ENCODE measurements around the gene AASDH.

Gene AASDH

DNA sequence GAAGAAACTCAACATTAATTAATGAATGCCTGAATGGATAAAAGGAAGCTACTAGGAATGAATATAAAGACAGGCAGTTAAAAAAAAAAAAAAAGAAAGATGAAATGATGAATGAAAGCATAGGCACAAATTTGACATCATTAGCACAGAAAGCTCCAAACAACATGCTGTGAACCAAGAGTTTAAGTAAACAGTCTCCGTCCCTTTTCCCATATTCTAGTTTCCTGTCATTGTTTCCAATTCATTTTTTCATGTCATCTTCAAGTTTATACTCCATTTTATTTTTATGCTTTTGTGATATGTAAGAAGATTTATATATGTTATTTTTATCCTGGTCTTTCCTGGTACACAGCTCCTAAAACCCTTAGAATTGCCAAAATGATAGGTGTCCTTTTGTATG lies 17.7 kb upstream of the AASDH start:
- TF ChIP-seq, protein P1, sequence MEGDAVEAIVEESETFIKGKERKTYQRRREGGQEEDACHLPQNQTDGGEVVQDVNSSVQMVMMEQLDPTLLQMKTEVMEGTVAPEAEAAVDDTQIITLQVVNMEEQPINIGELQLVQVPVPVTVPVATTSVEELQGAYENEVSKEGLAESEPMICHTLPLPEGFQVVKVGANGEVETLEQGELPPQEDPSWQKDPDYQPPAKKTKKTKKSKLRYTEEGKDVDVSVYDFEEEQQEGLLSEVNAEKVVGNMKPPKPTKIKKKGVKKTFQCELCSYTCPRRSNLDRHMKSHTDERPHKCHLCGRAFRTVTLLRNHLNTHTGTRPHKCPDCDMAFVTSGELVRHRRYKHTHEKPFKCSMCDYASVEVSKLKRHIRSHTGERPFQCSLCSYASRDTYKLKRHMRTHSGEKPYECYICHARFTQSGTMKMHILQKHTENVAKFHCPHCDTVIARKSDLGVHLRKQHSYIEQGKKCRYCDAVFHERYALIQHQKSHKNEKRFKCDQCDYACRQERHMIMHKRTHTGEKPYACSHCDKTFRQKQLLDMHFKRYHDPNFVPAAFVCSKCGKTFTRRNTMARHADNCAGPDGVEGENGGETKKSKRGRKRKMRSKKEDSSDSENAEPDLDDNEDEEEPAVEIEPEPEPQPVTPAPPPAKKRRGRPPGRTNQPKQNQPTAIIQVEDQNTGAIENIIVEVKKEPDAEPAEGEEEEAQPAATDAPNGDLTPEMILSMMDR (IDR thresholded peaks at IDR 0.05; ENCODE audit: poor library complexity, severe bottlenecking), result no peak
- peaks cover 76% of the 10 kb centered on the region for H3K36me3 ChIP-seq (ENCODE audit: low read depth)
- no peak for ATAC-seq (ENCODE audit: low read depth)
- H3K4me3 ChIP-seq (ENCODE audit: severe bottlenecking), result no peak overlapping the region
- H3K9me3 ChIP-seq (ENCODE audit: severe bottlenecking), result no peaks in the 10 kb centered on the region
- H3K27ac ChIP-seq (ENCODE audit: poor library complexity, severe bottlenecking), result no peak overlapping the region
- H3K4me1 ChIP-seq (ENCODE audit: insufficient read depth, poor library complexity, severe bottlenecking), result peaks cover 8% of the 10 kb centered on the region
- no peak for DNase-seq (ENCODE audit: low spot score)
- H3K27me3 ChIP-seq (ENCODE audit: insufficient read depth, poor library complexity, severe bottlenecking), result no peaks in the 10 kb centered on the region

DNA sequence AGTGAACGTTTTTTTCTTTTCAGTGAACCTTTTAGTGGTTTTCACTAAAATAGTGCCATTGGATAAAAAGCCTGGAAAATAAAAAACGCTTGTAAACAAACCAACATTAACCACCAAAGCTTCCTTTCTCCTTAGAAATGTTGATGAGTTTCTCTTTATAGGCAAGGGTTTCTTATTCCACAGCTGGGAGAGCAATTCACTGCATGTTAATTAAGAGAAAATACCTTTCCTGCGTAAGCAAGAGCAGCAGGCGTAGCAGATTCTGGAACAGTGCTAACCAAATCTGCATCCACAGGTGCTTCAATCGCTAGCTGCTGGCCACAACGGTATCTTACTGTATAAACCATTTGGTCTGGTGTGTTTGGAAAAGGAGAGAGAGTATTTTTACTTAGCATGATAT lies 13.3 kb upstream of the AASDH start:
- no peak overlapping the region for H3K27ac ChIP-seq (ENCODE audit: poor library complexity, severe bottlenecking)
- H3K4me1 ChIP-seq (ENCODE audit: insufficient read depth, poor library complexity, severe bottlenecking), result no peaks in the 10 kb centered on the region
- no peak overlapping the region for H3K4me3 ChIP-seq (ENCODE audit: severe bottlenecking)
- no peaks in the 10 kb centered on the region for H3K27me3 ChIP-seq (ENCODE audit: insufficient read depth, poor library complexity, severe bottlenecking)
- no peak for DNase-seq (ENCODE audit: low spot score)
- peaks cover 96% of the 10 kb centered on the region for H3K36me3 ChIP-seq (ENCODE audit: low read depth)
- H3K9me3 ChIP-seq (ENCODE audit: severe bottlenecking), result peaks cover 2% of the 10 kb centered on the region
- no peak for ATAC-seq (ENCODE audit: low read depth)
- TF ChIP-seq, protein P1 (IDR thresholded peaks at IDR 0.05; ENCODE audit: poor library complexity, severe bottlenecking), result no peak

DNA sequence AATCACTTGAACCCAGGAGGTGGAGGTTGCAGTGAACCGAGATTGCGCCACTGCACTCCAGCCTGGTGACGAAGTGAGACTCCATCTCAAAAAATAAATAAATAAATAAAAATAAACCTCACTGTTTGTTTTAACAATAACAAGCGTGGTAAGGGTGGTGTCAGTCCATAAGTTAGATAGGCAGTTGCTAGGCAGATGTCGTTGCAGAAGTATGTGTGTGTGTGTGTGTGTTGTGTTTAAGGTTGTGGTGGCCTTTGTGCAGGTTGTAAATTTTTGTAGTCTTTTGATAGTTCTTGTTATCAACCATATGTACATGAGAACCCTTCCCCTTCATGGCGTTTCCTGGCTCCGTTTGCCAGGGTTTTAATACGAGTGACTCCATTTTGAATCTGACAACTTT lies 4.0 kb upstream of the AASDH start:
- H3K27ac ChIP-seq (ENCODE audit: poor library complexity, severe bottlenecking), result no peak overlapping the region
- no peaks in the 10 kb centered on the region for H3K9me3 ChIP-seq (ENCODE audit: severe bottlenecking)
- H3K4me1 ChIP-seq (ENCODE audit: insufficient read depth, poor library complexity, severe bottlenecking), result no peaks in the 10 kb centered on the region
- ATAC-seq (ENCODE audit: low read depth), result no peak
- no peak overlapping the region for H3K4me3 ChIP-seq (ENCODE audit: severe bottlenecking)
- no peak for DNase-seq (ENCODE audit: low spot score)
- H3K27me3 ChIP-seq (ENCODE audit: insufficient read depth, poor library complexity, severe bottlenecking), result no peaks in the 10 kb centered on the region
- TF ChIP-seq, protein P1 (IDR thresholded peaks at IDR 0.05; ENCODE audit: poor library complexity, severe bottlenecking), result no peak
- H3K36me3 ChIP-seq (ENCODE audit: low read depth), result peaks cover 15% of the 10 kb centered on the region

DNA sequence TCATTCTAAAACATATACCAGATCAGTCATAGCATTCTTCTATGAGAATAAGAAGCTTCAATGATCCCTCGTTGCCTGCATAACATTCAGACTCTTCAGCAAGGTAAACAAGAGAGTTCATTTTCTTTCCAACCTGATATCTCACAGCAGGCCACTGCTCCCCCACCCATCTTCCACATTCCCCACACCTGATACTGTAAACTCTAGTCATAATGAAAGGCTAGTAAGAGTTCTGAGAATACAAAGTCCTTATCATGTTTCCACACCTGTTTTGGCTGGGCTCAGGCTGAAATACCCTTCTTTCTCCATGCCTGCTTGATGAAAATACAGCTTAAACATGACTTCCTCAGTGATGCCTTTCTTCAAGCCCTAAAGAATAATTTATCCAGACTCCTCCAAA lies 2.3 kb upstream of the AASDH start:
- no peaks in the 10 kb centered on the region for H3K27me3 ChIP-seq (ENCODE audit: insufficient read depth, poor library complexity, severe bottlenecking)
- no peaks in the 10 kb centered on the region for H3K9me3 ChIP-seq (ENCODE audit: severe bottlenecking)
- no peak overlapping the region for H3K4me3 ChIP-seq (ENCODE audit: severe bottlenecking)
- no peak overlapping the region for H3K27ac ChIP-seq (ENCODE audit: poor library complexity, severe bottlenecking)
- peaks cover 6% of the 10 kb centered on the region for H3K36me3 ChIP-seq (ENCODE audit: low read depth)
- TF ChIP-seq, protein P1 (IDR thresholded peaks at IDR 0.05; ENCODE audit: poor library complexity, severe bottlenecking), result no peak
- peaks cover 5% of the 10 kb centered on the region for H3K4me1 ChIP-seq (ENCODE audit: insufficient read depth, poor library complexity, severe bottlenecking)
- no peak for ATAC-seq (ENCODE audit: low read depth)
- no peak for DNase-seq (ENCODE audit: low spot score)

DNA sequence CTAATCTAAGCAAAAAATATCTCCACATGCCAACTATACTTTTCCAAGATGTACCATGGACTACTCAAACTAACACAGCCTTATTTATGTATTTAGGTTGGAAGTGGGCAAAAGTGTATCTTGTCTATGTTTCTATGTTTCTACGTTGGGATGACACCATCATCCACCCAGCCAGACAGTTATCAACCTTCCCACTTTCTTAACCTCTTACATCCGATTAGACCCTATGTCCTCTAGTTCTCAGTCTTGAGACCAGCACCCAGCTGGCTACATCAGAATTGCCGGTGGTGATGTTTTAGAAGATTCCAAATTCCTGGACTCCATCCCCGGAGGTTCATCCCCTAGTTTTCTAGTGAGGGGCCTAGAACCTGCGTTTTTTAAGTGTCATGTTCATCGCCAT lies 1.0 kb upstream of the AASDH start:
- DNase-seq (ENCODE audit: low spot score) (no peak), ATAC-seq (ENCODE audit: low read depth) (peak; percentile 11; the same call in 2 of the 3 replicates)
- TF ChIP-seq, protein P1 (IDR thresholded peaks at IDR 0.05; ENCODE audit: poor library complexity, severe bottlenecking), result no peak
- Histone ChIP-seq H3K9me3 (ENCODE audit: severe bottlenecking) (no peaks in the 10 kb centered on the region), H3K4me1 (ENCODE audit: insufficient read depth, poor library complexity, severe bottlenecking) (peaks cover 5% of the 10 kb centered on the region), H3K36me3 (ENCODE audit: low read depth) (no peaks in the 10 kb centered on the region; the same call in none of the 2 replicates), H3K27me3 (ENCODE audit: insufficient read depth, poor library complexity, severe bottlenecking) (no peaks in the 10 kb centered on the region), H3K27ac (ENCODE audit: poor library complexity, severe bottlenecking) (no peak overlapping the region), H3K4me3 (ENCODE audit: severe bottlenecking) (peak overlapping the region; percentile 46)

All from RWPE2 (cell line).